Activated B cell treated with CpG ODN at 0.5 μM for 24 hours (primary cell): Measurements from ENCODE around the gene APOC4. TPM values are rescaled to one million over a fixed set of nuclear protein-coding genes. Genes with fewer than 3 reads are reported as not detected.
"Not testable (repeated sequence)": the region's sequence is repeated elsewhere in the genome, so short reads cannot be mapped to it uniquely, and the experiment has no call there.

Source experiments
- ATAC-seq: fragments of 200-7000 bp; cut with Tn5 transposase; one replicate; pipeline ENCODE4 v1.10.0; 2021; ENCODE audit warnings: low read depth, mild to moderate bottlenecking, moderate library complexity
- CTCF ChIA-PET: fragments of 350-600 bp; sonication (Branson Sonifier 250); formaldehyde crosslinking; loops from one replicate; lab custom pipeline; 2021; ENCODE audit warnings: antibody characterized with exemption; lab: Charles Lee
- POLR2A ChIA-PET: fragments of 350-600 bp; sonication (Branson Sonifier 250); formaldehyde crosslinking; loops from one replicate; lab custom pipeline; 2021; ENCODE audit warnings: antibody characterized with exemption; lab: Charles Lee
- DNase-seq: peaks from one replicate; pipeline ENCODE4 v3.0.0; 2022
- H3K27ac Mint-ChIP-seq: one replicate; pipeline ENCODE4 v1.8.0; 2020; ENCODE audit warnings: mixed read lengths
- H3K27me3 Mint-ChIP-seq: one replicate; pipeline ENCODE4 v1.8.0; 2021; ENCODE audit warnings: mixed read lengths
- H3K36me3 Mint-ChIP-seq: one replicate; pipeline ENCODE4 v1.8.0; 2021; ENCODE audit warnings: low read depth, mixed read lengths
- H3K4me1 Mint-ChIP-seq: one replicate; pipeline ENCODE4 v1.8.0; 2021; ENCODE audit warnings: mixed read lengths
- H3K4me3 Mint-ChIP-seq: one replicate; pipeline ENCODE4 v1.8.0; 2020; ENCODE audit warnings: mild to moderate bottlenecking, mixed read lengths
- H3K9me3 Mint-ChIP-seq: one replicate; pipeline ENCODE4 v1.8.0; 2020; ENCODE audit warnings: mixed read lengths
- CTCF ChIP-seq: fragments of 200-600 bp; IDR thresholded peaks from one replicate; pipeline ENCODE4 v1.8.0; 2022; ENCODE audit warnings: antibody characterized with exemption, mild to moderate bottlenecking
- intact Hi-C: fragments of 100-400 bp; cut with micrococcal nuclease; formaldehyde crosslinking; loops from one replicate; pipeline ENCODE4 v1.15.1; 2024
- total RNA-seq: library from RNA; stranded (reverse); gene quantifications from 2 replicates; pipeline ENCODE4 v1.2.3, GENCODE V29; 2022

APOC4 gene
- total RNA-seq, 1 donor from 2014 or later, result not detected

DNA sequence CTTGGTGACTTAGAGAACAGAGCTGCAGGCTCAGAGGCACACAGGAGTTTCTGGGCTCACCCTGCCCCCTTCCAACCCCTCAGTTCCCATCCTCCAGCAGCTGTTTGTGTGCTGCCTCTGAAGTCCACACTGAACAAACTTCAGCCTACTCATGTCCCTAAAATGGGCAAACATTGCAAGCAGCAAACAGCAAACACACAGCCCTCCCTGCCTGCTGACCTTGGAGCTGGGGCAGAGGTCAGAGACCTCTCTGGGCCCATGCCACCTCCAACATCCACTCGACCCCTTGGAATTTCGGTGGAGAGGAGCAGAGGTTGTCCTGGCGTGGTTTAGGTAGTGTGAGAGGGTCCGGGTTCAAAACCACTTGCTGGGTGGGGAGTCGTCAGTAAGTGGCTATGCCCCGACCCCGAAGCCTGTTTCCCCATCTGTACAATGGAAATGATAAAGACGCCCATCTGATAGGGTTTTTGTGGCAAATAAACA lies 17.8 kb upstream of the APOC4 start:
- Mint-ChIP-seq H3K9me3 (no peaks in the 10 kb centered on the region), H3K36me3 (no peaks in the 10 kb centered on the region), H3K4me3 (no peak overlapping the region), H3K4me1 (peaks cover 8% of the 10 kb centered on the region), H3K27ac (no peak overlapping the region), H3K27me3 (peaks cover 20% of the 10 kb centered on the region)
- ATAC-seq (no peak), DNase-seq (no peak)
- POLR2A ChIA-PET, result interaction anchor here (0.6 kb wide), 1 partner anchor 388 kb away, joined by 3 read pairs; no protein-coding TSS in a partner anchor
- CTCF ChIA-PET, result no interaction called here
- TF ChIP-seq CTCF, result no peak
- intact Hi-C loops, result no loop called here

DNA sequence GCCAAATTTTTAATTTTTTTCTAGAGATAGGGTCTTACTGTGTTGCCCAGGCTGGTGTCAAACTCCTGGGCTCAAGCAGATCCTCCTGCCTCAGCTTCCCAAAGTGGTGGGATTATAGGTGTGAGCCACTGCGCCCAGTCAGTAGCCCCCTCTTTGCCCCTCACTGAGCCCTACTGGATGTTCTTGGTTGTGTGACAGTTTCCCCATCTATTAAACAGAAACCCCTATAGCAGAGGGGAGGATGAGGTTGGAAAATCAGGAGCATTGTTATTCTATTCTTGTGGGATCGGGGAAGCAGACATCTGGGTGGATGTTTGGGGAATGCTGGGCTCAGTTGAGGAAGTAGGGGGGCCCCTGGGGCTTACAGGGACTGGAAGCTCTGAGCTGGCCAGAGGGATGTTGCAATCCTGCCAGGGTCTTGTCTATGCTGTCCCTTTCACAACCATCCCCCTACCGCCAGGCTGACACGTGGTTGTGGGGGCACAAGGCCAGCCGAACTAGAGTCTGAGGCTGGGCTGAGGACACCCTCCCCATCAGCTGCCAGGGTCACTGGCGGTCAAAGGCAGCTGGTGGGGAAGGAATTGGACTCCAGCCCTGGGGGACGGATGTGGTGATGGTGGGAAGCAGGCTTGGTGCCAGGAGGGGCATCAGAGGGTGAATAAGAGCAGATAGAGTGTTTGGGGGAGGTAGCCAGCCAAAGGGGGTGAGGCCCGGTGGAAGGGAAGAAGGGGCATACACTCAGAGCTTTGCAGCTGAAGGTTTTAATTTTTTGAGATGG lies 16.7 kb upstream of the APOC4 start:
- ChIA-PET CTCF (no interaction called here), POLR2A (no interaction called here)
- TF ChIP-seq CTCF, result no peak
- DNase-seq, result no peak
- Mint-ChIP-seq H3K4me3 (no peak overlapping the region), H3K4me1 (peaks cover 8% of the 10 kb centered on the region), H3K27ac (no peak overlapping the region), H3K9me3 (no peaks in the 10 kb centered on the region), H3K36me3 (no peaks in the 10 kb centered on the region), H3K27me3 (peaks cover 20% of the 10 kb centered on the region)
- intact Hi-C loops, result no loop called here
- no peak for ATAC-seq

DNA sequence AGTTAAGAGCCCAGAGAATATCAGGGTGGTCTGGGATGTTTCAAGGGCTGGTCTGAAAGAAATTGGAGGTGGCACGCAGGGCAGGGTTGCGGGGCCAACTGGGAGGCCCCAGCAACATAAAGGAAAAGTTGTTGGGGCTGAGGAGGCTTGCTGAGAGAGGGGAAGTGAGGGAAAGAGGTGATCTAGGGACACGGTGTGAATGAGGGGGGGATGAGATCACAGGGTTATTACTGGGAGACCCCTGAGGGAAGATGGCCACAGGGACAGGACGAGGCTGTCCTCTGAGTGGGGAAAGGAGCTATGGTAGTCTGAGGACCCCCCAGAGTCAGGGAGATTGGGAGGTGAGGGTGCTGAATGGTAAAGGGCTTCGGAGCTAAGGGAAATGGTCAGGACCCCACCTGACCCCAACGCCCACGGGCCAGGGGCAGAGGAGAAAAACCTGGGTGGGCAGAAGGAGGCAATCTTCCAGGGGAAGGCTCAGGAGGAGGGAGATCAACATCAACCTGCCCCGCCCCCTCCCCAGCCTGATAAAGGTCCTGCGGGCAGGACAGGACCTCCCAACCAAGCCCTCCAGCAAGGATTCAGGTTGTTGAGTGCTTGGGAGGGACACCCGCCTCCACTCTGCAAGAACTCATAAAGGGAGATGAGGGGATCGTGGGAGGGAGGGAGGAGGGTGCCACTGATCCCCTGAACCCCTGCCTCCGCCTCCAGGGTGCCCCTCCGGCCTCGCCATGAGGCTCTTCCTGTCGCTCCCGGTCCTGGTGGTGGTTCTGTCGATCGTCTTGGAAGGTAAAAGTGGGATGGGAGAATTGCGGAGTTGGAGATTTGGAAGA lies 15.6 kb upstream of the APOC4 start:
- Mint-ChIP-seq H3K27me3 (peaks cover 22% of the 10 kb centered on the region), H3K4me3 (peak overlapping the region; percentile 62)
- peak; percentile 22 for ATAC-seq
- H3K9me3 Mint-ChIP-seq, H3K27ac Mint-ChIP-seq, DNase-seq, POLR2A ChIA-PET, H3K36me3 Mint-ChIP-seq, CTCF ChIA-PET, intact Hi-C loops, H3K4me1 Mint-ChIP-seq: not testable (repeated sequence)

GRCh38 chr19:44927746-44928145 lies 14.3 kb upstream of the APOC4 start:
- Mint-ChIP-seq H3K4me1 (peaks cover 8% of the 10 kb centered on the region), H3K27ac (no peak overlapping the region), H3K4me3 (no peak overlapping the region), H3K9me3 (no peaks in the 10 kb centered on the region), H3K27me3 (peaks cover 23% of the 10 kb centered on the region), H3K36me3 (no peaks in the 10 kb centered on the region)
- DNase-seq, result no peak
- intact Hi-C loops, result no loop called here
- CTCF ChIA-PET, result no interaction called here
- ATAC-seq, result no peak
- POLR2A ChIA-PET, result no interaction called here
- no peak for TF ChIP-seq CTCF

GRCh38 chr19:44930088-44930487 lies 11.9 kb upstream of the APOC4 start:
- DNase-seq (no peak), ATAC-seq (no peak)
- TF ChIP-seq CTCF, result no peak
- ChIA-PET CTCF (no interaction called here), POLR2A (no interaction called here)
- Mint-ChIP-seq H3K4me3 (no peak overlapping the region), H3K36me3 (no peaks in the 10 kb centered on the region), H3K4me1 (peaks cover 8% of the 10 kb centered on the region), H3K27ac (no peak overlapping the region), H3K9me3 (no peaks in the 10 kb centered on the region), H3K27me3 (peaks cover 19% of the 10 kb centered on the region)
- intact Hi-C loops, result no loop called here
